ENCODE measurements around the gene CDC42EP3. TPM values are rescaled to one million over a fixed set of nuclear protein-coding genes. Genes with fewer than 3 reads are reported as not detected.

The CDC42EP3 gene
- total and polyA plus RNA-seq, 2 donors (not counting 1 experiment from before 2014, with no cell fraction given) = 28.0 to 29.9 TPM

DNA sequence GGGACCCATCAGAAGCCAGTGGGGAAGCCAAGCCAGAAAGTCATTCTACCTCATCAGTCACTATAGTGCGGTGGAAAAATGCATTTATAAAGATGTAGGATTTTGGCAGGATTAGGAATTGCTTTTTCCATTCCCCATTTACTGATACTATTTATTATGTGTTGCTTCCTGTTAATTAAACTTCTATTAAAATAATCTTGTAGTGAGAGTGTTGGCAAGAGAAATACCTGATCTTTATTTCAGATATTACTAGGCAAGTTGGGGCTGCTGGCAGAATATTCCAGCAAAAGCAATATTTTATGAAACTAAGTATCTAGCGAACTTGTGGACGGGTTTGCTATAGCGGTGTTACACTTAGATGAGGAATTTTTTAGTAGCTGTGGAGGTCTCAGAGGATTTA, 23.9 kb upstream of the CDC42EP3 start:
- TF ChIP-seq CTCF (IDR thresholded peaks at IDR 0.05) (no peak), EZH2 (IDR thresholded peaks at IDR 0.05; ENCODE audit: borderline replicate concordance, insufficient read depth, low read depth, low read length, poor library complexity, severe bottlenecking) (no peak)
- ChIA-PET CTCF (no interaction called here), POLR2A (no interaction called here)
- Mint-ChIP-seq H3K4me3 (no peak overlapping the region), H3K27me3 (peaks cover 10% of the 10 kb centered on the region), H3K27ac (no peak overlapping the region), H3K4me1 (no peaks in the 10 kb centered on the region), H3K9me3 (ENCODE audit: insufficient read depth) (no peaks in the 10 kb centered on the region)
- WGBS (ENCODE audit: insufficient coverage) = 94% methylated on average over 3 of the region's 4 CpGs
- intact Hi-C loops (cut with micrococcal nuclease) = no loop called here
- DNase-seq = no peak
- Histone ChIP-seq H2AFZ (ENCODE audit: insufficient read depth, low read depth, low read length, poor library complexity, severe bottlenecking) (no peak overlapping the region), H3K79me2 (ENCODE audit: control insufficient read depth, insufficient read depth, low read length) (no peaks in the 10 kb centered on the region), H3K36me3 (replicated peaks in 1 of 2; ENCODE audit: control extremely low read depth in 1 of 2, control insufficient read depth in 1 of 2, extremely low read depth in 1 of 2, insufficient read depth in 2 of 2, low read length in 1 of 2) (no peaks in the 10 kb centered on the region), H3K4me3 (ENCODE audit: control extremely low read depth in 1 of 5, extremely low read depth in 1 of 5, insufficient read depth in 1 of 5, low read depth in 2 of 5, low read length in 4 of 5) (no peak overlapping the region), H4K20me1 (ENCODE audit: control insufficient read depth, insufficient read depth, low read length, poor library complexity, severe bottlenecking) (no peaks in the 10 kb centered on the region), H3K27me3 (replicated peaks in 1 of 4; ENCODE audit: control extremely low read depth in 1 of 4, control insufficient read depth in 3 of 4, insufficient read depth in 4 of 4, low read length in 3 of 4) (peaks cover 0 to 3% (median under 1%) of the 10 kb centered on the region in 4 experiments), H3K9ac (ENCODE audit: low read length) (no peak overlapping the region), H3K9me3 (ENCODE audit: control extremely low read depth in 1 of 3, control insufficient read depth in 2 of 3, insufficient read depth in 1 of 3, low read length in 2 of 3) (no peaks in the 10 kb centered on the region), H3K4me1 (ENCODE audit: control insufficient read depth in 2 of 2, insufficient read depth in 2 of 2, low read length in 2 of 2) (no peaks in the 10 kb centered on the region), H3K27ac (ENCODE audit: low read length in 2 of 2) (no peak overlapping the region), H3K4me2 (replicated peaks; ENCODE audit: low read depth, low read length, poor library complexity, severe bottlenecking) (no peak overlapping the region)
- ATAC-seq (ENCODE audit: low read depth) = no peak

DNA sequence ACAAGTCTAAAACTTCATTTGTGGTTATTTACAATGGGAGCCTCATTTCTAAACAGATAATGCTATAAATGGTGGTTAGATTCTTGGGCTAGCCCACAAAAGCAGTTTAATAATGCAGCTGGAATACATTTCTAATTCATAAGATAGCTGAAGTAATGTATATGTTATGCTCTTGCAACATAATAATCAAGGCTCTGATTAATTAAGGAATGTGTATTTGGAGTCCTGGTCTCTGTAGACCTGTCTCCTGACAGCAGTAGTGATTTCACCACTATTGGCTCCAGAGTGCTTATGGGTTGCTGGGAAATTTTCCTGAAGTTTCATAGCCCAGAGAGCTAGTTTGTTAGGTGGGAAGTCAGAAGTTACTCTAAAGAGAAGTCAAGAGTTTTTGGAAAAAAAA, 21.3 kb upstream of the CDC42EP3 start:
- Histone ChIP-seq H3K27ac (ENCODE audit: low read length in 2 of 2) (no peak overlapping the region), H3K9me3 (ENCODE audit: control extremely low read depth in 1 of 3, control insufficient read depth in 2 of 3, insufficient read depth in 1 of 3, low read length in 2 of 3) (no peaks in the 10 kb centered on the region), H3K4me2 (replicated peaks; ENCODE audit: low read depth, low read length, poor library complexity, severe bottlenecking) (no peak overlapping the region), H3K9ac (ENCODE audit: low read length) (no peak overlapping the region), H3K4me1 (ENCODE audit: control insufficient read depth in 2 of 2, insufficient read depth in 2 of 2, low read length in 2 of 2) (no peaks in the 10 kb centered on the region), H2AFZ (ENCODE audit: insufficient read depth, low read depth, low read length, poor library complexity, severe bottlenecking) (no peak overlapping the region), H3K36me3 (replicated peaks in 1 of 2; ENCODE audit: control extremely low read depth in 1 of 2, control insufficient read depth in 1 of 2, extremely low read depth in 1 of 2, insufficient read depth in 2 of 2, low read length in 1 of 2) (no peaks in the 10 kb centered on the region), H3K4me3 (ENCODE audit: control extremely low read depth in 1 of 5, extremely low read depth in 1 of 5, insufficient read depth in 1 of 5, low read depth in 2 of 5, low read length in 4 of 5) (no peak overlapping the region), H3K79me2 (ENCODE audit: control insufficient read depth, insufficient read depth, low read length) (no peaks in the 10 kb centered on the region), H3K27me3 (replicated peaks in 1 of 4; ENCODE audit: control extremely low read depth in 1 of 4, control insufficient read depth in 3 of 4, insufficient read depth in 4 of 4, low read length in 3 of 4) (peaks cover 0 to 3% (median 1%) of the 10 kb centered on the region in 4 experiments), H4K20me1 (ENCODE audit: control insufficient read depth, insufficient read depth, low read length, poor library complexity, severe bottlenecking) (no peaks in the 10 kb centered on the region)
- TF ChIP-seq EZH2 (IDR thresholded peaks at IDR 0.05; ENCODE audit: borderline replicate concordance, insufficient read depth, low read depth, low read length, poor library complexity, severe bottlenecking) (no peak), CTCF (IDR thresholded peaks at IDR 0.05) (no peak)
- DNase-seq = no peak
- H3K27me3 Mint-ChIP-seq = peaks cover 6% of the 10 kb centered on the region
- ChIA-PET POLR2A (no interaction called here), CTCF (interaction anchor here (0.6 kb wide), 1 partner anchor 9 kb away, joined by 3 read pairs; no protein-coding TSS in a partner anchor)
- no peak overlapping the region for H3K27ac Mint-ChIP-seq
- no peaks in the 10 kb centered on the region for H3K4me1 Mint-ChIP-seq
- ATAC-seq (ENCODE audit: low read depth) = no peak
- intact Hi-C loops (cut with micrococcal nuclease) = no loop called here
- no peaks in the 10 kb centered on the region for H3K9me3 Mint-ChIP-seq (ENCODE audit: insufficient read depth)
- no peak overlapping the region for H3K4me3 Mint-ChIP-seq
